Left colon (tissue), 2 donors: Measurements from ENCODE around the gene SPO11. TPM values are rescaled to one million over a fixed set of nuclear protein-coding genes. Genes with fewer than 3 reads are reported as not detected.
A peak's percentile ranks its signal among the peaks of the same experiment; 100 is the strongest.

Experiments used
- ATAC-seq: fragments of 200-7000 bp; cut with Tn5 transposase; one replicate; pipeline ENCODE4 v1.9.1; 2020; ENCODE audit warnings: mild to moderate bottlenecking, moderate library complexity
- DNase-seq, 2 donors: peaks; one replicate each; pipeline ENCODE4 v3.0.0-alpha.2; 2020
- intact Hi-C, 2 donors: fragments of 100-400 bp; cut with DNase I in 1 of 2; cut with micrococcal nuclease in 1 of 2; formaldehyde crosslinking; loops; one replicate each; pipeline versions ENCODE4 v1.11.2 to v1.14.0; 2022; cut with DNase I, micrococcal nuclease
- long read RNA-seq: library from polyadenylated mRNA; unstranded; transcript quantifications from one replicate; pipeline ENCODE4 v2.0.0, GENCODE V29; 2021
- total RNA-seq, 2 donors: library from RNA; stranded (reverse); fragmentation: NEBNext Ultra II Directional; extraction: Animal tissue kit (Norgen Biotek cat#: 25700); gene quantifications; one replicate each; pipeline ENCODE4 v1.2.1, GENCODE V29; 2021
- donor health status: DM: no; HTN: no; CAD: no.
- donor health status: DM: yes; HTN: yes; CAD: no.

The SPO11 gene
- total RNA-seq = not detected
- long read RNA-seq = 0 reads

GRCh38 chr20:57329608-57330221, at the start of gene SPO11:
TSS of gene SPO11 (plus strand) at chr20:57329803. CDS start at chr20:57329868, 65 bp downstream.
- ATAC-seq (no peak), DNase-seq (no peak)
- intact Hi-C loops = no loop called here

- intact Hi-C loops = no loop called here
- DNase-seq (no peak), ATAC-seq (no peak)
Measured at GRCh38 chr20:57280221-57280620, 49.4 kb upstream of the SPO11 start.

GRCh38 chr20:57281900-57282299, 47.7 kb upstream of the SPO11 start:
- intact Hi-C loops = no loop called here
- ATAC-seq = no peak
- DNase-seq = no peak

- DNase-seq (no peak), ATAC-seq (no peak)
- intact Hi-C loops = no loop called here
Measured at GRCh38 chr20:57282670-57283361, 46.8 kb upstream of the SPO11 start.

- ATAC-seq (no peak), DNase-seq (no peak)
- intact Hi-C loops = no loop called here
Measured at GRCh38 chr20:57283860-57284259, 45.7 kb upstream of the SPO11 start.

- ATAC-seq = no peak
- intact Hi-C loops = no loop called here
Measured at GRCh38 chr20:57287007-57287880, 42.4 kb upstream of the SPO11 start.

GRCh38 chr20:57287901-57288300, 41.7 kb upstream of the SPO11 start:
- ATAC-seq (no peak), DNase-seq (no peak)
- intact Hi-C loops = no loop called here

More at GRCh38 chr20:57287007-57287880, 42.4 kb upstream of the SPO11 start:
- no peak for DNase-seq

GRCh38 chr20:57288651-57289277, 40.8 kb upstream of the SPO11 start:
- ATAC-seq = peak; percentile 27

GRCh38 chr20:57289391-57290177, 40.0 kb upstream of the SPO11 start:
- intact Hi-C loops = no loop called here
- DNase-seq = no peak
- ATAC-seq = no peak

More at GRCh38 chr20:57288651-57289277, 40.8 kb upstream of the SPO11 start:
- intact Hi-C loops = no loop called here
- DNase-seq = no peak

GRCh38 chr20:57290178-57290484, 39.5 kb upstream of the SPO11 start:
- intact Hi-C loops = no loop called here
- no peak for DNase-seq

GRCh38 chr20:57291003-57291402, 38.6 kb upstream of the SPO11 start:
- ATAC-seq (no peak), DNase-seq (no peak)
- intact Hi-C loops = no loop called here

More at GRCh38 chr20:57290178-57290484, 39.5 kb upstream of the SPO11 start:
- no peak for ATAC-seq

- intact Hi-C loops = no loop called here
- ATAC-seq (no peak), DNase-seq (no peak)
Measured at GRCh38 chr20:57291694-57292093, 37.9 kb upstream of the SPO11 start.

GRCh38 chr20:57292611-57293010, 37.0 kb upstream of the SPO11 start:
- no peak for DNase-seq
- intact Hi-C loops = no loop called here
- no peak for ATAC-seq

GRCh38 chr20:57293995-57294394, 35.6 kb upstream of the SPO11 start:
- ATAC-seq = no peak
- intact Hi-C loops = no loop called here

GRCh38 chr20:57294550-57294949, 35.1 kb upstream of the SPO11 start:
- ATAC-seq = no peak
- no peak for DNase-seq
- intact Hi-C loops = no loop called here

More at GRCh38 chr20:57293995-57294394, 35.6 kb upstream of the SPO11 start:
- no peak for DNase-seq

- intact Hi-C loops = no loop called here
- ATAC-seq = no peak
Measured at GRCh38 chr20:57298457-57298856, 31.1 kb upstream of the SPO11 start.

GRCh38 chr20:57301026-57301425, 28.6 kb upstream of the SPO11 start:
- ATAC-seq (no peak), DNase-seq (no peak)
- intact Hi-C loops = no loop called here

More at GRCh38 chr20:57298457-57298856, 31.1 kb upstream of the SPO11 start:
- no peak for DNase-seq

- DNase-seq (no peak), ATAC-seq (no peak)
- intact Hi-C loops = no loop called here
Measured at GRCh38 chr20:57306747-57307146, 22.9 kb upstream of the SPO11 start.
